CD4-positive, alpha-beta memory T cell (primary cell): Measurements from ENCODE around the gene PRPF40A. TPM values are rescaled to one million over a fixed set of nuclear protein-coding genes. Genes with fewer than 3 reads are reported as not detected.

Experiments
- CTCF ChIA-PET: fragments of 350-600 bp; sonication (Branson Sonifier 250); formaldehyde crosslinking; loops from one replicate; lab custom pipeline; 2021; ENCODE audit warnings: inconsistent platforms; ENCODE audit not compliant: partially characterized antibody; lab: Charles Lee
- POLR2A ChIA-PET: fragments of 350-600 bp; sonication (Branson Sonifier 250); formaldehyde crosslinking; loops from one replicate; lab custom pipeline; 2021; ENCODE audit not compliant: partially characterized antibody; lab: Charles Lee
- DNase-seq, 5 donors: peaks; one replicate each; pipeline versions ENCODE4 v3.0.0 to v3.0.0-alpha.2; 2020 to 2022; ENCODE audit warnings: mixed read lengths in 1 of 5
- H3K27ac ChIP-seq: one replicate; pipeline ENCODE4 v1.7.0; 2013; ENCODE audit warnings: low read depth, low read length
- H3K27me3 ChIP-seq: 2 replicates; pipeline ENCODE4 v1.7.0; 2013; ENCODE audit warnings: mild to moderate bottlenecking, low read length, moderate library complexity; ENCODE audit not compliant: insufficient read depth
- H3K36me3 ChIP-seq: 2 replicates; pipeline ENCODE4 v1.7.0; 2013; ENCODE audit warnings: mild to moderate bottlenecking, low read length, moderate library complexity; ENCODE audit not compliant: insufficient read depth
- H3K4me1 ChIP-seq: 2 replicates; pipeline ENCODE4 v1.7.0; 2013; ENCODE audit warnings: mild to moderate bottlenecking, low read length, moderate library complexity; ENCODE audit not compliant: insufficient read depth
- H3K4me3 ChIP-seq, 2 donors: one replicate each; pipeline ENCODE4 v1.7.0; 2013; ENCODE audit warnings: low read length in 2 of 2, mild to moderate bottlenecking in 1 of 2
- H3K9me3 ChIP-seq, 2 donors: one replicate each; pipeline ENCODE4 v1.7.0; 2013; ENCODE audit warnings: low read length in 2 of 2, control low read depth in 1 of 2; ENCODE audit not compliant: control insufficient read depth in 1 of 2
- H3K27ac Mint-ChIP-seq, 7 donors: one replicate each; pipeline ENCODE4 v1.8.0; 2020 to 2021; ENCODE audit warnings: mixed read lengths in 7 of 7, mild to moderate bottlenecking in 6 of 7, inconsistent platforms in 3 of 7, moderate library complexity in 3 of 7
- H3K27me3 Mint-ChIP-seq, 2 donors: one replicate each; pipeline ENCODE4 v1.8.0; 2020 to 2021; ENCODE audit warnings: mixed read lengths in 2 of 2
- H3K36me3 Mint-ChIP-seq, 2 donors: one replicate each; pipeline ENCODE4 v1.8.0; 2020 to 2021; ENCODE audit warnings: mixed read lengths in 2 of 2, inconsistent platforms in 1 of 2, mild to moderate bottlenecking in 1 of 2
- H3K4me1 Mint-ChIP-seq, 4 donors: one replicate each; pipeline ENCODE4 v1.8.0; 2020 to 2021; ENCODE audit warnings: mixed read lengths in 4 of 4, mild to moderate bottlenecking in 1 of 4
- H3K4me3 Mint-ChIP-seq, 8 donors: one replicate each; pipeline ENCODE4 v1.8.0; 2020 to 2021; ENCODE audit warnings: mixed read lengths in 8 of 8, mild to moderate bottlenecking in 7 of 8, moderate library complexity in 6 of 8, inconsistent platforms in 3 of 8
- H3K9me3 Mint-ChIP-seq, 8 donors: one replicate each; pipeline ENCODE4 v1.8.0; 2020 to 2021; ENCODE audit warnings: mixed read lengths in 8 of 8, mild to moderate bottlenecking in 5 of 8, inconsistent platforms in 3 of 8, moderate library complexity in 1 of 8
- intact Hi-C: fragments of 100-400 bp; cut with micrococcal nuclease; formaldehyde crosslinking; loops from one replicate; pipeline ENCODE4 v1.15.1; 2023
- polyA plus RNA-seq, 2 donors: library from polyadenylated mRNA; unstranded; fragments of 300-500 nt; fragmentation: Illumina TruSeq; gene quantifications; one replicate each; pipeline ENCODE4 v1.2.3, GENCODE V29; 2021
- total RNA-seq, 2 experiments: library from RNA; stranded (reverse); gene quantifications; one replicate each; pipeline ENCODE4 v1.2.3, GENCODE V29; 2021

Gene PRPF40A
- total and polyA plus RNA-seq, 4 experiments from 2014 or later, result 70.5 to 129 (median 100) TPM

- Histone ChIP-seq H3K9me3 (no peaks in the 10 kb centered on the region), H3K4me3 (no peak overlapping the region), H3K27ac (no peak overlapping the region), H3K36me3 (no peaks in the 10 kb centered on the region), H3K4me1 (no peaks in the 10 kb centered on the region), H3K27me3 (no peaks in the 10 kb centered on the region)
- Mint-ChIP-seq H3K27me3 (peaks cover 3 to 6% of the 10 kb centered on the region in 2 donors), H3K9me3 (no peaks in the 10 kb centered on the region), H3K27ac (no peak overlapping the region), H3K36me3 (no peaks in the 10 kb centered on the region), H3K4me1 (peaks cover 0 to 3% (median 0%) of the 10 kb centered on the region in 4 donors), H3K4me3 (no peak overlapping the region)
- CTCF ChIA-PET, result interaction anchor here (0.8 to 4.1 kb wide), 28 partner anchors 9 to 610 kb away, joined by 3 to 115 read pairs (median 5); partner anchors contain the start of gene STAM2
- POLR2A ChIA-PET, result interaction anchor here (1.5 to 2.5 kb wide), 2 partner anchors 82 to 460 kb away, joined by 5 to 14 read pairs; partner anchors contain the start of genes ARL6IP6, PRPF40A and STAM2
- intact Hi-C loops, result loop anchor here (1.0 kb wide), 2 partner anchors 459 to 598 kb away; no protein-coding TSS in a partner anchor
- DNase-seq, result peak; percentile 48 to 61 (median 55)
These were observed 81.5 kb downstream of the PRPF40A start for GRCh38 chr2:152635635-152636298.

- Histone ChIP-seq H3K9me3 (no peaks in the 10 kb centered on the region), H3K4me1 (no peaks in the 10 kb centered on the region), H3K27me3 (no peaks in the 10 kb centered on the region), H3K36me3 (no peaks in the 10 kb centered on the region), H3K27ac (no peak overlapping the region), H3K4me3 (no peak overlapping the region)
- Mint-ChIP-seq H3K27me3 (peaks cover 3 to 6% of the 10 kb centered on the region in 2 donors), H3K4me3 (no peak overlapping the region), H3K4me1 (peaks cover 1 to 9% (median 9%) of the 10 kb centered on the region in 4 donors), H3K9me3 (no peaks in the 10 kb centered on the region), H3K27ac (no peak overlapping the region), H3K36me3 (no peaks in the 10 kb centered on the region)
- DNase-seq, result no peak
- intact Hi-C loops, result no loop called here
- POLR2A ChIA-PET, result no interaction called here
- CTCF ChIA-PET, result interaction anchor here (1.3 to 2.2 kb wide), 3 partner anchors 18 to 457 kb away, joined by 3 to 10 read pairs (median 3); partner anchors contain the start of gene STAM2
These were observed 84.5 kb downstream of the PRPF40A start for GRCh38 chr2:152632736-152633135.

- ChIA-PET CTCF (interaction anchor here (1.1 to 2.2 kb wide), 2 partner anchors 455 to 605 kb away, joined by 3 to 10 read pairs; partner anchors contain the start of gene STAM2), POLR2A (no interaction called here)
- Mint-ChIP-seq H3K27ac (no peak overlapping the region), H3K4me1 (peaks cover 1 to 9% (median 7%) of the 10 kb centered on the region in 4 donors), H3K27me3 (peaks cover 0 to 1% of the 10 kb centered on the region in 2 donors), H3K4me3 (no peak overlapping the region), H3K9me3 (no peaks in the 10 kb centered on the region), H3K36me3 (no peaks in the 10 kb centered on the region)
- Histone ChIP-seq H3K27ac (no peak overlapping the region), H3K36me3 (no peaks in the 10 kb centered on the region), H3K9me3 (no peaks in the 10 kb centered on the region), H3K27me3 (no peaks in the 10 kb centered on the region), H3K4me1 (no peaks in the 10 kb centered on the region), H3K4me3 (no peak overlapping the region)
- no peak for DNase-seq
- intact Hi-C loops, result no loop called here
These were observed 86.8 kb downstream of the PRPF40A start for GRCh38 chr2:152630466-152630865.

- no peaks in the 10 kb centered on the region for H3K9me3 ChIP-seq
- no peak for DNase-seq
- H3K4me1 ChIP-seq, result no peaks in the 10 kb centered on the region
- Mint-ChIP-seq H3K4me1 (peaks cover 1 to 9% (median 7%) of the 10 kb centered on the region in 4 donors), H3K36me3 (no peaks in the 10 kb centered on the region), H3K27me3 (peaks cover 0 to 2% of the 10 kb centered on the region in 2 donors), H3K27ac (peak overlapping the region in 2 of 7 donors; percentile 8 to 38), H3K9me3 (no peaks in the 10 kb centered on the region), H3K4me3 (no peak overlapping the region)
- no peak overlapping the region for H3K27ac ChIP-seq
- ChIA-PET POLR2A (no interaction called here), CTCF (no interaction called here)
- H3K4me3 ChIP-seq, result no peak overlapping the region
- intact Hi-C loops, result no loop called here
- no peaks in the 10 kb centered on the region for H3K36me3 ChIP-seq
- no peaks in the 10 kb centered on the region for H3K27me3 ChIP-seq
These were observed 88.1 kb downstream of the PRPF40A start for GRCh38 chr2:152629202-152629601.

- H3K27ac Mint-ChIP-seq, result no peak overlapping the region
- Histone ChIP-seq H3K27me3 (no peaks in the 10 kb centered on the region), H3K9me3 (no peaks in the 10 kb centered on the region), H3K27ac (no peak overlapping the region), H3K36me3 (no peaks in the 10 kb centered on the region), H3K4me3 (no peak overlapping the region), H3K4me1 (no peaks in the 10 kb centered on the region)
- H3K4me3 Mint-ChIP-seq, result no peak overlapping the region
- H3K36me3 Mint-ChIP-seq, result no peaks in the 10 kb centered on the region
- peaks cover 0 to 2% of the 10 kb centered on the region in 2 donors for H3K27me3 Mint-ChIP-seq
- intact Hi-C loops, result no loop called here
- H3K9me3 Mint-ChIP-seq, result no peaks in the 10 kb centered on the region
- H3K4me1 Mint-ChIP-seq, result peaks cover 1 to 9% (median 7%) of the 10 kb centered on the region in 4 donors
- CTCF ChIA-PET, result interaction anchor here (1.3 to 3.6 kb wide), 2 partner anchors 8 to 451 kb away, joined by 6 to 17 read pairs; partner anchors contain the start of gene STAM2
- no peak for DNase-seq
- POLR2A ChIA-PET, result no interaction called here
These were observed 89.8 kb downstream of the PRPF40A start for GRCh38 chr2:152627351-152627957.

- POLR2A ChIA-PET, result no interaction called here
- no peaks in the 10 kb centered on the region for H3K36me3 Mint-ChIP-seq
- CTCF ChIA-PET, result interaction anchor here (1.3 to 3.6 kb wide), 2 partner anchors 9 to 451 kb away, joined by 6 to 17 read pairs; partner anchors contain the start of gene STAM2
- no peak for DNase-seq
- H3K4me1 ChIP-seq, result no peaks in the 10 kb centered on the region
- no peaks in the 10 kb centered on the region for H3K36me3 ChIP-seq
- H3K27ac Mint-ChIP-seq, result no peak overlapping the region
- peaks cover 1 to 9% (median 7%) of the 10 kb centered on the region in 4 donors for H3K4me1 Mint-ChIP-seq
- H3K27ac ChIP-seq, result no peak overlapping the region
- no peak overlapping the region for H3K4me3 ChIP-seq
- no peaks in the 10 kb centered on the region for H3K9me3 Mint-ChIP-seq
- no peak overlapping the region for H3K4me3 Mint-ChIP-seq
- no peaks in the 10 kb centered on the region for H3K9me3 ChIP-seq
- H3K27me3 ChIP-seq, result no peaks in the 10 kb centered on the region
- peaks cover 0 to 2% of the 10 kb centered on the region in 2 donors for H3K27me3 Mint-ChIP-seq
- intact Hi-C loops, result no loop called here
These were observed 90.3 kb downstream of the PRPF40A start for GRCh38 chr2:152626911-152627339.

- H3K27ac Mint-ChIP-seq, result no peak overlapping the region
- ChIA-PET CTCF (interaction anchor here (3.6 kb wide), 1 partner anchor 11 kb away, joined by 17 read pairs; no protein-coding TSS in a partner anchor), POLR2A (no interaction called here)
- H3K4me3 Mint-ChIP-seq, result no peak overlapping the region
- Histone ChIP-seq H3K27ac (no peak overlapping the region), H3K4me1 (no peaks in the 10 kb centered on the region), H3K27me3 (no peaks in the 10 kb centered on the region), H3K4me3 (no peak overlapping the region), H3K36me3 (no peaks in the 10 kb centered on the region), H3K9me3 (no peaks in the 10 kb centered on the region)
- H3K9me3 Mint-ChIP-seq, result no peaks in the 10 kb centered on the region
- intact Hi-C loops, result no loop called here
- DNase-seq, result no peak
- peaks cover under 1 to 3% of the 10 kb centered on the region in 2 donors for H3K27me3 Mint-ChIP-seq
- no peaks in the 10 kb centered on the region for H3K36me3 Mint-ChIP-seq
- peaks cover 1 to 9% (median 6%) of the 10 kb centered on the region in 4 donors for H3K4me1 Mint-ChIP-seq
These were observed 92.5 kb downstream of the PRPF40A start for GRCh38 chr2:152624805-152625204.
